ENCODE measurements around the gene GRIK5.

GRCh38 chr19:42006569-42006968 is 63.4 kb downstream of the GRIK5 start:
- TF ChIP-seq, protein P1, sequence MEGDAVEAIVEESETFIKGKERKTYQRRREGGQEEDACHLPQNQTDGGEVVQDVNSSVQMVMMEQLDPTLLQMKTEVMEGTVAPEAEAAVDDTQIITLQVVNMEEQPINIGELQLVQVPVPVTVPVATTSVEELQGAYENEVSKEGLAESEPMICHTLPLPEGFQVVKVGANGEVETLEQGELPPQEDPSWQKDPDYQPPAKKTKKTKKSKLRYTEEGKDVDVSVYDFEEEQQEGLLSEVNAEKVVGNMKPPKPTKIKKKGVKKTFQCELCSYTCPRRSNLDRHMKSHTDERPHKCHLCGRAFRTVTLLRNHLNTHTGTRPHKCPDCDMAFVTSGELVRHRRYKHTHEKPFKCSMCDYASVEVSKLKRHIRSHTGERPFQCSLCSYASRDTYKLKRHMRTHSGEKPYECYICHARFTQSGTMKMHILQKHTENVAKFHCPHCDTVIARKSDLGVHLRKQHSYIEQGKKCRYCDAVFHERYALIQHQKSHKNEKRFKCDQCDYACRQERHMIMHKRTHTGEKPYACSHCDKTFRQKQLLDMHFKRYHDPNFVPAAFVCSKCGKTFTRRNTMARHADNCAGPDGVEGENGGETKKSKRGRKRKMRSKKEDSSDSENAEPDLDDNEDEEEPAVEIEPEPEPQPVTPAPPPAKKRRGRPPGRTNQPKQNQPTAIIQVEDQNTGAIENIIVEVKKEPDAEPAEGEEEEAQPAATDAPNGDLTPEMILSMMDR (IDR thresholded peaks at IDR 0.05; ENCODE audit: low read depth, low read length, missing input control), result no peak
- TF ChIP-seq FOXA1 (IDR thresholded peaks at IDR 0.05) (no peak), MAX (IDR thresholded peaks at IDR 0.05) (no peak), JUND (IDR thresholded peaks at IDR 0.05) (no peak), YY1 (IDR thresholded peaks at IDR 0.05) (no peak), RAD21 (IDR thresholded peaks at IDR 0.05) (no peak), SP1 (IDR thresholded peaks at IDR 0.05) (no peak), GABPA (IDR thresholded peaks at IDR 0.05 in 1 of 2, conservative IDR thresholded peaks at IDR 0.05 in 1 of 2) (no peak)
- TF ChIP-seq, protein P2, sequence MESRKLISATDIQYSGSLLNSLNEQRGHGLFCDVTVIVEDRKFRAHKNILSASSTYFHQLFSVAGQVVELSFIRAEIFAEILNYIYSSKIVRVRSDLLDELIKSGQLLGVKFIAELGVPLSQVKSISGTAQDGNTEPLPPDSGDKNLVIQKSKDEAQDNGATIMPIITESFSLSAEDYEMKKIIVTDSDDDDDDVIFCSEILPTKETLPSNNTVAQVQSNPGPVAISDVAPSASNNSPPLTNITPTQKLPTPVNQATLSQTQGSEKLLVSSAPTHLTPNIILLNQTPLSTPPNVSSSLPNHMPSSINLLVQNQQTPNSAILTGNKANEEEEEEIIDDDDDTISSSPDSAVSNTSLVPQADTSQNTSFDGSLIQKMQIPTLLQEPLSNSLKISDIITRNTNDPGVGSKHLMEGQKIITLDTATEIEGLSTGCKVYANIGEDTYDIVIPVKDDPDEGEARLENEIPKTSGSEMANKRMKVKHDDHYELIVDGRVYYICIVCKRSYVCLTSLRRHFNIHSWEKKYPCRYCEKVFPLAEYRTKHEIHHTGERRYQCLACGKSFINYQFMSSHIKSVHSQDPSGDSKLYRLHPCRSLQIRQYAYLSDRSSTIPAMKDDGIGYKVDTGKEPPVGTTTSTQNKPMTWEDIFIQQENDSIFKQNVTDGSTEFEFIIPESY (IDR thresholded peaks at IDR 0.05), result no peak

All from liver (tissue), 3 donors.